B cell (primary cell): ENCODE data around the gene TMTC4. TPM values are rescaled to one million over a fixed set of nuclear protein-coding genes. Genes with fewer than 3 reads are reported as not detected.

ENCODE experiments used
- ATAC-seq: fragments of 200-7000 bp; cut with Tn5 transposase; one replicate; pipeline ENCODE4 v1.10.0; 2021; ENCODE audit warnings: low read depth, mild to moderate bottlenecking, moderate number of reproducible peaks, moderate library complexity
- CTCF ChIA-PET: fragments of 350-600 bp; sonication (Branson Sonifier 250); formaldehyde crosslinking; loops from one replicate; lab custom pipeline; 2021; ENCODE audit warnings: antibody characterized with exemption, inconsistent platforms; lab: Charles Lee
- POLR2A ChIA-PET: fragments of 350-600 bp; sonication (Branson Sonifier 250); formaldehyde crosslinking; loops from one replicate; lab custom pipeline; 2021; ENCODE audit warnings: antibody characterized with exemption; lab: Charles Lee
- DNase-seq: peaks from one replicate; pipeline ENCODE4 v3.0.0; 2013
- H2AFZ ChIP-seq: 2 replicates; pipeline ENCODE4 v1.6.1; 2012; ENCODE audit warnings: mild to moderate bottlenecking, low read depth, low read length; ENCODE audit not compliant: insufficient read depth, poor library complexity, severe bottlenecking
- H3K27ac ChIP-seq, 2 donors: 1 replicate in 1 of 2; 2 replicates in 1 of 2; pipeline ENCODE4 v1.5.1; 2012 to 2013; ENCODE audit warnings: low read length in 2 of 2, mild to moderate bottlenecking in 2 of 2, moderate library complexity in 1 of 2
- H3K27me3 ChIP-seq, 4 experiments: fragments of 200-600 bp in 1 of 4; sonication (generic) in 1 of 4; replicated peaks in 1 of 4; 1 replicate in 2 of 4; 2 replicates in 2 of 4; pipeline versions ENCODE4 v1.6.1 to v1.7.0; 2013 to 2016; ENCODE audit warnings: low read length in 3 of 4, mild to moderate bottlenecking in 2 of 4, mixed read lengths in 1 of 4, moderate library complexity in 1 of 4; ENCODE audit not compliant: insufficient read depth in 4 of 4, control insufficient read depth in 3 of 4; ENCODE audit errors: control extremely low read depth in 1 of 4
- H3K36me3 ChIP-seq, 2 experiments: replicated peaks in 1 of 2; 1 replicate in 1 of 2; 2 replicates in 1 of 2; pipeline versions ENCODE4 v1.6.1 to v1.7.1; 2013; ENCODE audit warnings: low read length in 1 of 2; ENCODE audit not compliant: insufficient read depth in 2 of 2, control insufficient read depth in 1 of 2; ENCODE audit errors: control extremely low read depth in 1 of 2, extremely low read depth in 1 of 2
- H3K4me1 ChIP-seq, 2 donors: fragments of 200-600 bp in 1 of 2; sonication (generic) in 1 of 2; 1 replicate in 1 of 2; 2 replicates in 1 of 2; pipeline versions ENCODE4 v1.5.1 to v1.6.1; 2013 to 2017; ENCODE audit warnings: low read length in 2 of 2; ENCODE audit not compliant: control insufficient read depth in 2 of 2, insufficient read depth in 2 of 2
- H3K4me2 ChIP-seq: replicated peaks from 2 replicates; pipeline ENCODE3; 2012; ENCODE audit warnings: mild to moderate bottlenecking, low read depth, low read length; ENCODE audit not compliant: poor library complexity, severe bottlenecking
- H3K4me3 ChIP-seq, 5 experiments: fragments of 200-600 bp in 1 of 5; sonication (generic) in 1 of 5; 1 replicate in 3 of 5; 2 replicates in 2 of 5; pipeline versions ENCODE4 v1.5.1 to v1.7.0; 2011 to 2016; ENCODE audit warnings: low read length in 4 of 5, mild to moderate bottlenecking in 4 of 5, low read depth in 2 of 5, control low read depth in 1 of 5, moderate library complexity in 1 of 5; ENCODE audit not compliant: insufficient read depth in 1 of 5; ENCODE audit errors: control extremely low read depth in 1 of 5, extremely low read depth in 1 of 5
- H3K79me2 ChIP-seq: fragments of 200-600 bp; sonication (generic); one replicate; pipeline ENCODE4 v1.6.0; 2016; ENCODE audit warnings: low read length; ENCODE audit not compliant: control insufficient read depth, insufficient read depth
- H3K9ac ChIP-seq: fragments of 200-600 bp; sonication (generic); 2 replicates; pipeline ENCODE4 v1.6.1; 2017; ENCODE audit warnings: mild to moderate bottlenecking, low read length, moderate library complexity
- H3K9me3 ChIP-seq, 3 donors: one replicate each; pipeline versions ENCODE4 v1.6.1 to v1.7.1; 2013; ENCODE audit warnings: low read length in 2 of 3; ENCODE audit not compliant: control insufficient read depth in 2 of 3, insufficient read depth in 1 of 3; ENCODE audit errors: control extremely low read depth in 1 of 3
- H4K20me1 ChIP-seq: 2 replicates; pipeline ENCODE4 v1.6.0; 2012; ENCODE audit warnings: mild to moderate bottlenecking, low read length; ENCODE audit not compliant: insufficient read depth, control insufficient read depth, poor library complexity, severe bottlenecking
- H3K27ac Mint-ChIP-seq: one replicate; pipeline ENCODE4 v1.8.0; 2021; ENCODE audit warnings: mixed read lengths
- H3K27me3 Mint-ChIP-seq: one replicate; pipeline ENCODE4 v1.8.0; 2021; ENCODE audit warnings: mixed read lengths
- H3K4me1 Mint-ChIP-seq: one replicate; pipeline ENCODE4 v1.8.0; 2021; ENCODE audit warnings: mixed read lengths
- H3K4me3 Mint-ChIP-seq: one replicate; pipeline ENCODE4 v1.8.0; 2021; ENCODE audit warnings: mixed read lengths
- H3K9me3 Mint-ChIP-seq: one replicate; pipeline ENCODE4 v1.8.0; 2022; ENCODE audit warnings: mixed read lengths; ENCODE audit not compliant: insufficient read depth
- CTCF ChIP-seq: fragments of 200-600 bp; IDR thresholded peaks from one replicate; pipeline ENCODE4 v1.8.0; 2022; ENCODE audit warnings: antibody characterized with exemption, mild to moderate bottlenecking
- EZH2 ChIP-seq: IDR thresholded peaks from 2 replicates; pipeline ENCODE4 v1.6.1; 2012; ENCODE audit warnings: borderline replicate concordance, low read depth, mild to moderate bottlenecking, moderate library complexity, low read length; ENCODE audit not compliant: insufficient read depth, poor library complexity, severe bottlenecking
- WGBS: methylation state at CpG from one replicate; pipeline ENCODE4 v1.1.5; 2013; ENCODE audit warnings: missing lambda C conversion rate; ENCODE audit not compliant: insufficient coverage; 5-methylcytosine and 5-hydroxymethylcytosine counted together
- intact Hi-C: fragments of 100-400 bp; cut with micrococcal nuclease; formaldehyde crosslinking; loops from one replicate; pipeline ENCODE4 v1.10.0; 2022
- polyA plus RNA-seq: library from polyadenylated mRNA; depleted of rRNA; stranded (reverse); fragments of >200 nt; gene quantifications from 2 replicates; pipeline ENCODE4 v1.2.3, GENCODE V29; 2012
- total RNA-seq, 2 donors: library from RNA; stranded (reverse); fragments of 120-200 nt in 1 of 2; gene quantifications; 1 replicate in 1 of 2; 2 replicates in 1 of 2; pipeline versions ENCODE4 v1.2.3 to v1.2.4, GENCODE V29; 2013 to 2022

The TMTC4 gene
- total and polyA plus RNA-seq, 2 donors (not counting 1 experiment from before 2014, with no cell fraction given): 7.9 to 17.8 TPM

- TF ChIP-seq CTCF: no peak
- TF ChIP-seq EZH2: no peak
- POLR2A ChIA-PET: no interaction called here
- Histone ChIP-seq H3K9ac (no peak overlapping the region), H3K4me1 (no peaks in the 10 kb centered on the region), H3K27me3 (no peaks in the 10 kb centered on the region), H3K27ac (no peak overlapping the region), H2AFZ (no peak overlapping the region), H3K4me2 (no peak overlapping the region), H3K36me3 (peaks cover 3 to 50% of the 10 kb centered on the region in 2 experiments), H4K20me1 (no peaks in the 10 kb centered on the region), H3K9me3 (no peaks in the 10 kb centered on the region), H3K4me3 (no peak overlapping the region), H3K79me2 (no peaks in the 10 kb centered on the region)
- H3K9me3 Mint-ChIP-seq: no peaks in the 10 kb centered on the region
- no peak overlapping the region for H3K27ac Mint-ChIP-seq
- intact Hi-C loops: no loop called here
- H3K27me3 Mint-ChIP-seq: no peaks in the 10 kb centered on the region
- CTCF ChIA-PET: no interaction called here
- DNase-seq (no peak), ATAC-seq (no peak)
- WGBS: 100% methylated on average over 3 of the region's 5 CpGs
- H3K4me1 Mint-ChIP-seq: peaks cover 3% of the 10 kb centered on the region
- no peak overlapping the region for H3K4me3 Mint-ChIP-seq
Observed at GRCh38 chr13:100666124-100666523, 8.5 kb downstream of the TMTC4 start.

GRCh38 chr13:100665403-100665802 is 9.2 kb downstream of the TMTC4 start:
- POLR2A ChIA-PET: no interaction called here
- 69% methylated on average over 6 of the region's 9 CpGs for WGBS
- intact Hi-C loops: no loop called here
- no peak for TF ChIP-seq CTCF
- no peak for TF ChIP-seq EZH2
- Histone ChIP-seq H3K36me3 (peaks cover 3 to 53% of the 10 kb centered on the region in 2 experiments), H3K9me3 (no peaks in the 10 kb centered on the region), H3K9ac (no peak overlapping the region), H3K4me3 (no peak overlapping the region), H3K27me3 (no peaks in the 10 kb centered on the region), H2AFZ (no peak overlapping the region), H3K79me2 (no peaks in the 10 kb centered on the region), H3K27ac (no peak overlapping the region), H3K4me1 (no peaks in the 10 kb centered on the region), H4K20me1 (no peaks in the 10 kb centered on the region), H3K4me2 (no peak overlapping the region)
- Mint-ChIP-seq H3K9me3 (no peaks in the 10 kb centered on the region), H3K4me3 (no peak overlapping the region), H3K27me3 (no peaks in the 10 kb centered on the region), H3K4me1 (peaks cover 3% of the 10 kb centered on the region), H3K27ac (no peak overlapping the region)
- DNase-seq (no peak), ATAC-seq (no peak)
- CTCF ChIA-PET: no interaction called here
